Amniotic epithelial cell (primary cell): Measurements from ENCODE around the gene CD19.

Experiments
- DNase-seq: peaks from one replicate; pipeline ENCODE4 v3.0.0-alpha.2; 2010; ENCODE audit warnings: low read depth

Gene CD19

DNA sequence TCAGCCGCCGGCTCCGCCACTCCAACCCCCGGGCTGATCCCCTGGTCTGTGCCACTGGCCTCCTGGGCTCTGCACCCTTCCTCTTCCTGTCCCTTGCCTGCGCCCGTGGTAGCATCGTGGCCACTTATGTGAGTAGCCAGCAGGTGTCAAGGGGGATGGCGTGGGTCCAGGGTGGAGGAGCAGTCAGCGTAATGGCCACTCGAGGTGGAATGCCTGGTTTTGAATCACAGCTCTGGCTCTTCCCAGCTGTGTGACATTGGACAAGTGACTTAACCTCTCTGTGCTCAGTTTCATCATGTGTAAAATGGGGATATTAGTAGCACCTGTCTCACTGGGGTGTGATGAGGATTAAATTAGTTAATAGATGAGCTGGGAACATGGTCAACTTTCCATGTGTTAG, 50.6 kb downstream of the CD19 start:
- DNase-seq = no peak

- DNase-seq = no peak
Observed at GRCh38 chr16:28982949-28983348, 51.2 kb downstream of the CD19 start.

DNA sequence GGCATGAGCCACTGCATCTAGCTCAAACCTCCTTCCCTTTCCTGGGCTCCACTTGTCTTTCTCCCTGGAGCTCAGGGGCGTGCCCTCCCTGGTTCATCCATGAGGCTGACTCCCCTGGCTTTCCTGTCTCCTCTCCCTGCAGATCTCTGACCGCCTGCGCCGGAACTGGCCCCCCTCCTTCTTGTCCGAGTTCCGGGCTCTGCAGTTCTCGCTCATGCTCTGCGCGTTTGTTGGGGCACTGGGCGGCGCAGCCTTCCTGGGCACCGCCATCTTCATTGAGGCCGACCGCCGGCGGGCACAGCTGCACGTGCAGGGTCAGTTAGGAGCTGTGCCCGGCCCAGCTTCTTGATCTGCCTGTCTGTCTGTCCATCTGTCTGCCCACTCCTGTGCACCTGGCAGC, 51.9 kb downstream of the CD19 start:
- DNase-seq = no peak

DNA sequence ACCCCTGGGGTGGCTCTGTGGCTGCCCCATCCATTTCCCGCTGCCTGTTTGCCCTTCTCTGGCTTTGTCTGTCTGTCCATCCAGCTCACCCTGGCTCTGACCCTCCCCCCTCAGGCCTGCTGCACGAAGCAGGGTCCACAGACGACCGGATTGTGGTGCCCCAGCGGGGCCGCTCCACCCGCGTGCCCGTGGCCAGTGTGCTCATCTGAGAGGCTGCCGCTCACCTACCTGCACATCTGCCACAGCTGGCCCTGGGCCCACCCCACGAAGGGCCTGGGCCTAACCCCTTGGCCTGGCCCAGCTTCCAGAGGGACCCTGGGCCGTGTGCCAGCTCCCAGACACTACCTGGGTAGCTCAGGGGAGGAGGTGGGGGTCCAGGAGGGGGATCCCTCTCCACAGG, 52.3 kb downstream of the CD19 start:
- no peak for DNase-seq

- no peak for DNase-seq
Observed at GRCh38 chr16:28984619-28985135, 52.9 kb downstream of the CD19 start, which contains the start of gene LAT. Gene LAT (plus strand): TSS chr16:28985052. CDS start chr16:28985418, 366 bp downstream.

GRCh38 chr16:28985211-28986041, 53.7 kb downstream of the CD19 start:
- DNase-seq = no peak

DNA sequence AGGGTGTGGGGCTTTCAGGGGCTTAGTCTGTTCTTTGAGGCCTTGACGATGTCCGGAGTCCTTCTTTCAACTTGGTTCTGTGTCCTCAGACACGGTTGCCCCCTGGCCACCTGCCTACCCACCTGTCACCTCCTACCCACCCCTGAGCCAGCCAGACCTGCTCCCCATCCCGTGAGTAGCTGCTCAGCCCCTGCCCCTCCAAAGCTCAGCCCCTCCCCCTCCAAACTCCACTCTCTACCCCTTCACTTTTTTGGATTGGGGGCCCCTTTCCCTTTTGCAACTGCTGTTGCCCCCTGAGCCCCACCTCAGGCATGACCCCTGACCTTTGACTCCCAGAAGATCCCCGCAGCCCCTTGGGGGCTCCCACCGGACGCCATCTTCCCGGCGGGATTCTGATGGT, 54.3 kb downstream of the CD19 start:
- DNase-seq = no peak

DNA sequence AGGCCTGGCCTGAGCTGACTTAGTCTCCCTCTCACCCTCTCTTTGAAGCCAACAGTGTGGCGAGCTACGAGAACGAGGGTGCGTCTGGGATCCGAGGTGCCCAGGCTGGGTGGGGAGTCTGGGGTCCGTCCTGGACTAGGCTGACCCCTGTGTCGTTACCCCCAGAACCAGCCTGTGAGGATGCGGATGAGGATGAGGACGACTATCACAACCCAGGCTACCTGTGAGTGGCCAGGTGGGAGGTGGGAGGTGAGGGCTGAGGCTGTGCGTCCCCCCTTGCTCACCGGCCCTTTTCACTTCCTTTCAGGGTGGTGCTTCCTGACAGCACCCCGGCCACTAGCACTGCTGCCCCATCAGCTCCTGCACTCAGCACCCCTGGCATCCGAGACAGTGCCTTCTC, 54.7 kb downstream of the CD19 start:
- DNase-seq = no peak

- no peak for DNase-seq
Observed at GRCh38 chr16:28987170-28987853, 55.5 kb downstream of the CD19 start.
